GM12872 (cell line): Measurements from ENCODE around the gene TMC6.

ENCODE experiments used
- TF ChIP-seq, protein P1 (sequence below): IDR thresholded peaks from 3 replicates; pipeline ENCODE4 v1.5.1; 2011; ENCODE audit warnings: low read depth, mild to moderate bottlenecking, low read length, moderate library complexity; ENCODE audit not compliant: insufficient read depth

Gene TMC6

DNA sequence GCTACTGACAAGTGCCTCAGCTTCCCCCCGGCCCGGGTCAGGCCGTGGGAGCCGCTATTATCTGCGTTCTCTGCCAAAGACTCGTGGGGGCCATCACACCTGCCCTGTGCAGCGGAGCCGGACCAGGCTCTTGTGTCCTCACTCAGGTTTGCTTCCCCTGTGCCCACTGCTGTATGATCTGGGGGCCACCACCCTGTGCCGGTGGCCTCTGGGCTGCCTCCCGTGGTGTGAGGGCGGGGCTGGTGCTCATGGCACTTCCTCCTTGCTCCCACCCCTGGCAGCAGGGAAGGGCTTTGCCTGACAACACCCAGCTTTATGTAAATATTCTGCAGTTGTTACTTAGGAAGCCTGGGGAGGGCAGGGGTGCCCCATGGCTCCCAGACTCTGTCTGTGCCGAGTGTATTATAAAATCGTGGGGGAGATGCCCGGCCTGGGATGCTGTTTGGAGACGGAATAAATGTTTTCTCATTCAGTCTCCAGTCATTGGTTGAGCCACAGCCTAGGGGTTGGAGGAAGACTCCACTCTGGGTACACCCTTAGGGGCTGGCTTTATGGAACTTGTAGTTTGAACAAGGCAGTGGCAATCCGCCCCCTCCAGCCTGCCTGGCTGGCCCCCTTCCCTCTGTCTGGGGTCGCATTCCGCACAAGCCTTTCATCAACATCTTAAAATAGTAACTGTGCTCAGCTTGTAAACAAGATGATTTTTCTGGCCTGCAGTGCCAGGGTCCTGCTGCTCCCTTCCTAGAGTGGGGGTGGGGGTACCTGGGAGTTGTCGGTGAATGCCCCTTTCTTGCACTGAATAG lies 43.9 kb upstream of the TMC6 start:
- TF ChIP-seq, protein P1, sequence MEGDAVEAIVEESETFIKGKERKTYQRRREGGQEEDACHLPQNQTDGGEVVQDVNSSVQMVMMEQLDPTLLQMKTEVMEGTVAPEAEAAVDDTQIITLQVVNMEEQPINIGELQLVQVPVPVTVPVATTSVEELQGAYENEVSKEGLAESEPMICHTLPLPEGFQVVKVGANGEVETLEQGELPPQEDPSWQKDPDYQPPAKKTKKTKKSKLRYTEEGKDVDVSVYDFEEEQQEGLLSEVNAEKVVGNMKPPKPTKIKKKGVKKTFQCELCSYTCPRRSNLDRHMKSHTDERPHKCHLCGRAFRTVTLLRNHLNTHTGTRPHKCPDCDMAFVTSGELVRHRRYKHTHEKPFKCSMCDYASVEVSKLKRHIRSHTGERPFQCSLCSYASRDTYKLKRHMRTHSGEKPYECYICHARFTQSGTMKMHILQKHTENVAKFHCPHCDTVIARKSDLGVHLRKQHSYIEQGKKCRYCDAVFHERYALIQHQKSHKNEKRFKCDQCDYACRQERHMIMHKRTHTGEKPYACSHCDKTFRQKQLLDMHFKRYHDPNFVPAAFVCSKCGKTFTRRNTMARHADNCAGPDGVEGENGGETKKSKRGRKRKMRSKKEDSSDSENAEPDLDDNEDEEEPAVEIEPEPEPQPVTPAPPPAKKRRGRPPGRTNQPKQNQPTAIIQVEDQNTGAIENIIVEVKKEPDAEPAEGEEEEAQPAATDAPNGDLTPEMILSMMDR = no peak

DNA sequence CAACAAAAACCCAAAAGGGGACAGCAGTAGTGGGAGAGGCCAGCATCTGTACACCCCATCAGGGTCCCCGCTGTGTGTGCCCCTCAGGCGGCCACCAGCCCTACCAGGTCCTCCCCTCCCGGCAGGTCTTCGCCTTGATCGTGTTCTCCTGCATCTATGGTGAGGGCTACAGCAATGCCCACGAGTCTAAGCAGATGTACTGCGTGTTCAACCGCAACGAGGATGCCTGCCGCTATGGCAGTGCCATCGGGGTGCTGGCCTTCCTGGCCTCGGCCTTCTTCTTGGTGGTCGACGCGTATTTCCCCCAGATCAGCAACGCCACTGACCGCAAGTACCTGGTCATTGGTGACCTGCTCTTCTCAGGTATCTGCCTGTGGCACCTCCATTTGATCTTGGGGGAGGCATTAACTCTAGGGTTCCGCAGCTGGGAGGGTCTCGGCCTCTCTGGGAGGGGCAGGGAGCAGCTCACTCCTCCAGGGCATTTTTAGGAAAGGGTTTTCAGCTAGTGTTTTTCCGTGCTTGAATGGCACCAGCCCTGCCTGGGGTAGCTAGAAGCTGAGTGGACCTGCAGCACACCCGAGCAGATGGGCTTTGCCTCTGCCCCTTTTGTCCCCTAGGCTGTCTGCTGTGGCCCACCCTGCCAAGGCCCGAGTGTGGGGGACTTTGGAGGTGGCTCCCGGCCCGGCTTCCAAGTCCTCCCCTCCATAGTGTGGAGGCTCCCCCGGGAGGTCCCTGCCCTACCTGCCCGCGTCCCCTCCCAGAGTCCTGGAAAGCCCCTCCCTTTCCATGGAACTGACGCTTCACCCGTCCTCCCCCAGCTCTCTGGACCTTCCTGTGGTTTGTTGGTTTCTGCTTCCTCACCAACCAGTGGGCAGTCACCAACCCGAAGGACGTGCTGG lies 42.4 kb upstream of the TMC6 start:
- TF ChIP-seq, protein P1 = no peak

DNA sequence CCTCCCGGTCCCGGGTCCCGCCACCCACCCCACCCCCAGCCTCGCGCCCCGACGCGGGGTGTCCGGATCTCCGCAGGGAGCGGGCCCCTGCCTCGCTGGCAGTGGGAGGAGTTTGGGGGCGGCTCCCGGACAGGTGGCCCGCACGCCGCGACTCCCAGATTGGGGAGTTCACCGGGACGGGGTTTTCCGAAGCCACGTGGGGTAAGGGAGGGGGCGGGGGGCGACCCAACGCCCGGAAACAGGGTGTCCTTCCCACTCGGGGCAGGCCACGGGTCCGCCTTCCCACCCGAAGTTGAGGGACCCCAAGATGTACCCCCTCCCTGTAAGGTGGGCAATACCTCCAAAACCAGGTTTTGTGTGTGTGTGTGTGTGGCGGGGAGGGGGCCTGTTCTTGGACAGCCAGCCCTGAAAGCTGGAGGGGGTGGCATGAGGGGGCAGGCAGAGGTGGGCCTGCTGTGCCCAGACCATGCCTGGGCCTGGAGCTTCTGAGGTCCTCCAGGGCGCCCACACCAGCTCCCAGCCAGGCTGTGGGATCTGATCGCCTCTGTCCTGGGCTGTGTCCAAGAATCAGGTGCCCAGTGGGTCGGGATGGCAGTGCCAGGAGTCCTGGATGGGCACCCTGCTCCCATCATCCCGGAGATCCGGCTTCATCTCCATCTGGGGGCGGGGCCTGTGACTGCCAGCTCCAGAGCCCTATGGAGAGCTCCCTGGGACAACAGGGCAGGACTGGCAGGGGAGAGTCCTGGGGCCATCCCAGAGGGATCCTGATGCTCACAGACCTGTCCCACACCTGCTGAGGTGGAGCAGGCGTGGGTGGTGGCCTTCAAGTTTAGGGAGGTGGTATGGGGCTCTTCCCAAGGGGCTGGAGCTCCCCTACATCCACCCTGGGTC lies 40.6 kb upstream of the TMC6 start:
- TF ChIP-seq, protein P1 = no peak

DNA sequence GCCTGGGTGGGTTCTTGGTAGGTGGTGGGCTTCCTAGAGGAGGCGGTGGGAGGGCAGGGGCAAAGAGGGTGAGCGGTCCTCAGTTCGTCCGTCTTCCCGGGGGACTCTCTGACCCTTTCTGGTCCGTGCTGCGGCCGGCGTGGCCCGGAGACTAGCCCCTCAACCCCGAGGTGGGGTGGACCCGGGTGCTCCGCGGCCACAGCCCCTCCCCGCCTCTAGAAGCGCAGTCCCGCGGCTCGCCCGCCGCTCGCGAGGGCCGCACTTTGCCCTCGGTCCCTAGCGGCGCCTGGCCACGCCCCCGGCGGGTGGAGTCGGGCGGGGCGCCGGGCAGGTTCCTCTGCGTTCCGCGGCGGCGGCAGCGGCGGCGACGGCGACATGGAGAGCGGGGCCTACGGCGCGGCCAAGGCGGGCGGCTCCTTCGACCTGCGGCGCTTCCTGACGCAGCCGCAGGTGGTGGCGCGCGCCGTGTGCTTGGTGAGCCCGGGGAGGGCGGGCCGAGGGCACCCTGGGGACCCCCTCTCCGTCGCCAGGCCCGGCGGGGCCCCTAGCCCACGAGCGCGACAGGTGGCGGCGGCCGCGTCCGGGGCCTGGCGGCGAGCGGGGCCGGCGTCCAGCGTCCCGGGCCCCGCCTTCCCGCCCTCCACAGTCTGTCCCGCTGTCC lies 39.8 kb upstream of the TMC6 start, which contains the start of gene SYNGR2:
Gene SYNGR2, plus strand, starts transcription at position 340 of the 661 bp plus-strand sequence. Its CDS starts 36 bp downstream, at position 376.
- TF ChIP-seq, protein P1 = no peak

DNA sequence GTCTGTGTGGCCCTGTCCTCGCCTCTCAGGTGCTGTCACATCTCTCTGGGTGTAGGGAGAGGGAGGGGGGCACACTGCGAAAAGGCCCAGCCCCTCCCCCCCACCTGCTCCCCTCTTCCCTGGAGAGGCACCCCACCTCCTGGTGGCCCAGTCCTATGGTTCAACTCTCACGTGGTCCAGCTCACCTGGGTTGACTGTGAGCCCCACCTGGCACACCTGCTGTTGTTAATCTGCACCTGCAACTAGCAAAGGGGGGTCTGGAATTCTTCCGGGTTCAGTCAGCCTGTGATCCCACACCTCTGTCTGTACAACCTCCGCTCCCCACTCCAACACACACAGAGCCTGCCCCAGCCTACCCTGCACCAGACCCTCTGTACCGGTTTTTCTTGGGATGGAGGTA lies 37.9 kb upstream of the TMC6 start:
- TF ChIP-seq, protein P1 = no peak

DNA sequence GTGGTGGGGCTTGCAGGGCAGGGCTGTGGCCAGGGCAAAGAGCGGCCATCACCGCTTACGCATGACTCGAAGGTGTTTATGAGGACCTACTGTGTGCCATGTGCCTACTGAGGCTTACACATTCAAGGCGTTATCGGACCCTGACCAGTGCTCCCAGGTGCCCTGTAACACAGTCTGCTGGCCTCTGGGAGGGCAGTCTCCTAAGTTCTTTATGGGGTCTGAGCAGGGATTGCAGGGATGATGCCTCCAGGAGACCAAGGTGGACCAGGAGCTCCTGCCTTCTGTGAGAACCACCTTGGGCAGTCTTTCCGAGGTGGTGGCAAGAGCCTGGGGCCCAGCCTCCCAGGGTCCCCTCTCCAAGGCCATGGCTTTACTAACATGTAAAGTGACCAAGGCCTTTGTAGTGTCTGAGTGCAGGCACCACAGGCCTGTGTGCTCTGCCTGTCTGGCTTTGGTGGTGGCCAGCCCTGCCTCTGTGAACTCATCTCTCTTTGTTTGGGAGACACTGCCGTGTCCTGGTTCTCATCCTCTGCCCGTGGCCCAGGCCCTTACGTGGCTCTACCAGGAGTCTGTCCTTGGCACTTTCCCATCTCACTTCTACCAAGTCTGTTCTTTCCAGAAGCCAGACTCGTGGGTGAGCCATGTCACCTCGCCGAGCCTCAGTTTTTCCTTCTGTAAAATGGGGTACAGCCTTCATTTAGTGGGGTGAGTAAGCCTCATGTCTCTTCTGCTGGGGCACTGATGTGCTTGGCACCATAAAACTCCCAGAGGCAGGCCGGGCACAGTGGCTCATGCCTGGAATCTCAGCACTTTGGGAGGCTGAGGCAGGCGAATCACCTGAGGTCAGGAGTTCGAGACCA lies 36.4 kb upstream of the TMC6 start:
- TF ChIP-seq, protein P1 = no peak
